ENCODE measurements around the gene PCSK5.
"Not testable (repeated sequence)": the region's sequence is repeated elsewhere in the genome, so short reads cannot be mapped to it uniquely, and the experiment has no call there.

PCSK5 gene

GRCh38 chr9:75890472-75891276, at the start of gene PCSK5:
Gene PCSK5 (plus strand): TSS chr9:75890673. CDS start chr9:75891182, 509 bp downstream.
- peak; percentile 41 to 91 (median 85) for DNase-seq

- no peak for DNase-seq
Measured at GRCh38 chr9:75844321-75844720, 46.2 kb upstream of the PCSK5 start.

DNA sequence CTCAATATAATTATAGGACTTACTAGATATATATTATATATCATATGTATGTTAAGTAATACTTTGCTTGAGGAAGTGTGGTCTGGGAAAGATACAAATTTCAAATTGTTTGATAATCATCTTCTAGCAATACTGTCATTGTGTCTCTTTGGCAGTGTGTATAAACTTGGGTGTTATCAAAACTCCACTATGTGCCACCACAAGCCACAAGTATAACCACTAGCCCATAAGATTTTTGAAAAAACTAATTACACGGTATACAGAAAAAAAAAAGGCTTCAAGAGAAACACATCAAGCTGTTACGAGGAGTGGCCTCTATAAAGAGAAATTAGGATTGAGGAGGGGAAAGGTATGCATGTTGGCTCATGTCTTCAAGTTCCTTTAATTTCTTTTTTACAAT, 44.7 kb upstream of the PCSK5 start:
- no peak for DNase-seq

- no peak for DNase-seq
Measured at GRCh38 chr9:75847085-75847484, 43.4 kb upstream of the PCSK5 start.

GRCh38 chr9:75850459-75851200, 39.8 kb upstream of the PCSK5 start:
- DNase-seq = no peak

GRCh38 chr9:75851917-75852316, 38.6 kb upstream of the PCSK5 start:
- DNase-seq = no peak

GRCh38 chr9:75852746-75853145, 37.7 kb upstream of the PCSK5 start:
- no peak for DNase-seq

GRCh38 chr9:75855509-75855908, 35.0 kb upstream of the PCSK5 start:
- no peak for DNase-seq

DNA sequence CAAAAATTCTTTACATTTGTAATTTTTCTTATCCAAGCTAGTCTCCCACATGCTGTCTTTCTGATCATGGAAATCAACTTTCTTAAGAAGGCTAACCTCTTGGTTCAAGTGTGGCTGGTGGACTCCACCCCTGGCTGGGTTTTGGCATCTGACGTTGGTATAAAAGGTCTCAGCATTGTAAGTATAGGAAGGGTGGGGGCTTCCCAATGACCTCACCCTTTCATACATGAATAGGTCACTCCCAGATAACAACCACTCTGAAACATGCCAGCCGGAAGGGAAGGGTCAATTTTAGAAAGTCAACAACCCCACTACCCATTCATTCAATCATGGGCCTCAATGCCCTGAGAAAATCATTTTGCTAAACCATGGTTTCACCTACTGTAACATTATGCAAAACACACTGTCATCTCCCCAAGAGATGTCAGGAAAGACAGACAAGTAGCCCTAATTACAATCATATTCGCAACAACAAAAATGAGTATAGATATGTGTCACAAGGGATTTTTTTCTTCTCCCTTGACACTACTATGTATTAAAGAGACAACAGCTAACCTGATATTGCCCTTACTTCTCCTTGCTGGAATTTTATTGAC, 31.9 kb upstream of the PCSK5 start:
- DNase-seq = no peak

GRCh38 chr9:75864266-75864665, 26.2 kb upstream of the PCSK5 start:
- DNase-seq = no peak

- peak in 2 of 14 donors; percentile 1 to 14 for DNase-seq
Measured at GRCh38 chr9:75866273-75866871, 24.1 kb upstream of the PCSK5 start.

- DNase-seq = not testable (repeated sequence)
Measured at GRCh38 chr9:75868526-75868925, 21.9 kb upstream of the PCSK5 start.

GRCh38 chr9:75869236-75869635, 21.2 kb upstream of the PCSK5 start:
- DNase-seq = no peak

DNA sequence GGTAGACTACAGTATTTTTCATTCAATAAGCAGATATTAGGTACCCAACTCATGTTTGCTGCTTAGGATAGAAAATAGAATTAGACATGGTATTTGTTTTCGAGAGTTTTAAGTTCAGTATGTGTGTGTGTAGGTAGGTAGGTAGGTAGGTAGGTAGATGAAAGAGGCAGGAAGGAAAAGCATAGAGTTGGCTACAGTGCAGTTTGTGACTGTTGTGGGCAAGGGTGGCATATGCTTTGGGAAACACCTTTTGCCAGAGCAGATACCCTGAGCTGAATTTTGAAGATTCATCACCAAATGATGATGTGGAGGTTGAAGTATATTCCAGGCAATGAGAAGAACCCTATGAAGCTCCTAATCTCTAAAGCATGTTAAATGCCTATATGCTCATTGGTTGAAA, 20.0 kb upstream of the PCSK5 start:
- DNase-seq = no peak

DNA sequence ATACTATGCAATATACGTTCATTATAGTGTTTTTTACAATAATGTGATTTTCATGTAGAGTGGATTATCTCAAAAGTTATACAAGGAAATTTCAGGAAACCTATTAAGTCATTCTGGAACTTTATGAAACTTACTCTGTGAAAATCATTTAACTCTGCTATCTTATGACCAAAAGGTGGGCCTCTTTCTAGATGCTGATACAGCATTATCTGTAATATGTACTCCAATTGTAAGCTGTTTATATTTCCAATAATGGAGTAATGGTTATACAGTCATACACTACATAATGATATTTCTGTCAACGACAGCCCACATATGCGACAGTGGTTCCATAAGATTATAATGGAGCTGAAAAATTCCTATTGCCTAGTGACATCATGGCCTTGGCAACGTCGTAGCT, 18.8 kb upstream of the PCSK5 start:
- DNase-seq = no peak

DNA sequence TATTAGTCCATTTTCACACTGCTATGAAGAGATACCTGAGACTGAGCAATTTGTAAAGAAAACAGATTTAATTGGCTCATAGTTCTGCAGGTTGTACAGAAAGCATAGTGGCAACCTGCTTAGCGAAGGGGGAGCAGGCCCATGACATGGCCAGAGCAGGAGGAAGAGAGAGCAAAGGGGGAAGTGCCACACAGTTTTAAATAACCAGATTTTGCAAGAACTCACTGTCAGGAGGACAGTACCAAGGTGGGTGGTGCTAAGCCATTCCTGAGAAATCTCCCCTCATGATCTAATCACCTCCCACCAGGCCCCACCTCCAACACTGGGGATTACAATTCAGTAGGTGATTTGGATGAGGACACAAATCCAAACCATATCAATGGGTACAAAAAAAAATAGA, 16.8 kb upstream of the PCSK5 start:
- peak in 3 of 14 donors; percentile 6 to 14 (median 7) for DNase-seq

- no peak for DNase-seq
Measured at GRCh38 chr9:75876999-75877640, 13.4 kb upstream of the PCSK5 start.

DNA sequence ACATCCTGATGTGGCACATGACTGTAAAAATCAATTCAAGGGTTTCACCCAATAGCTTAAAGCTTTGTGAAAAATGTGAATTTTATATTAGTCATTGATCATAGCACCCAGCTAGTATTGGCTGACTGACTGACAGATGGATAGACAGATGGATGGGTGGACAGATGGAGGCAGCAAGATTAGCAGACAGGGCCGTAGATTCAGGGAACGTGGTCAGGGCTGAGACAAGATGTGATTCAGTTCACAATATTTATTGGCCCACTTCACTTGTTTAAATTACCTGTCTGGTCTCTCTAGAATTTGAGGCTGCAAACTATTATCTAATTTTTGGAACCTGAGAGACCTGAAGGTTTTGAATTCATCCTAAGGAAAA, 12.0 kb upstream of the PCSK5 start:
- no peak for DNase-seq

DNA sequence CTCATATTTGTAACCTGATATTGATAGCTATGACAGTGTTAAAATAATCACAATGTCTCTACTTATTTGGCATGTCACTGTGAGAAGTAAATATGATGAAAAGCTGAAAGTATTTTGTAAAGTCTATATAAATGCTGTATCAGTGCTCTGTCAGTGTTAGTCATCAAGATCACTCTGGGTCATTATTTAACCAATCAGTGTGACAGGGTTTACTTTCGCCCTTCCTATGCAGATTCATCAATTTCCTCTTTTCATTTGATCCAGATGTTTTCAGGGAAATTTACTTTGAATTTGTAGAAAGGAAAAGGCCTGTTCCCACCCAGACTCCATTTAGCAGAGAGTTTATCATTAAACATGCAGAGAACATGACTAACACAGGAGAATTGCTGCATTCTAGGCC, 9.9 kb upstream of the PCSK5 start:
- no peak for DNase-seq

DNA sequence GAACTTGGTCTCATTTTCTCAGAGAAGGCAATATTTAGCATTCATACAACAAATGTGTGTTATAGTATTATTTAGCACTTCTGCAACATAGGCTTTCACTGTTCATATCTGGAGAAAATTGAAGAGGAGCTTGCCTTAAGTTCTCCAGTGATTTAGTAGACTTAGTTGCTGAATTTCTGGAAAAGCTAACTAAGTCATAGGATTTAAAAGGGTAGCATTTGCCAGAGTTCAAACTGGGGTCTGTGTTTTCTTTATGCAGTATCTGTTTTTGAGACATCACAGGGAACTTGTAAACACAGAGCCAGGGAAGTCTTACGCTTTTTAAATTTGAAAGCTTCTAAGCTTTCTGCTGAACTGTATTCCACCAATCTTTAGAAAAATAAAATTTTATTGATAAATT, 8.7 kb upstream of the PCSK5 start:
- DNase-seq = no peak

- no peak for DNase-seq
Measured at GRCh38 chr9:75885652-75886051, 4.8 kb upstream of the PCSK5 start.

DNA sequence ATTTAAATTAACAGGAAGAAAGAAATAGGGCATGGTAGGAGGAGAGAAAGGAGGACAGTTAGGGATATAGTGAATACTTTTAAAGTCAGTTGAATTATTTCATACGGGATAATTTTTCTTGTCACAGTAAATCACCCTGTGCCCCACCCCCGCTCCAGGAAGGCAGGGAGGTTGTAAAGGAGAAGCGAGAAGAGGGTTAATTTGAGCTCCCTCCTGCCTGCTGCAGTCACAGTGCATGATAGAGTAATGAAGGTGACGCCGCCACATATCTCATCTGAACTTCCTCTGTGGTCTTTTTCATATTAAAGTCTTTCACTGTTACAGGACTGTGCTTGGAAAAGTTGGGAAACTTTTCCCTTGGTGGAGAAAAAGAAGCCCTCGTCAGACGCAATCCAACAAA, 896 bp upstream of the PCSK5 start:
- no peak for DNase-seq
